H54 (cell line): Measurements from ENCODE around the gene SYT12.

Source experiments
- DNase-seq: peaks from one replicate; pipeline ENCODE4 v3.0.0; 2011; ENCODE audit warnings: low spot score, mixed read lengths; ENCODE audit not compliant: insufficient read length
- FAIRE-seq: peaks from 3 replicates; lab custom pipeline; 2011; peaks lifted over from hg19 to GRCh38; lab: Jason Lieb, UNC
- POLR2A ChIP-seq: IDR thresholded peaks from 2 replicates; pipeline ENCODE4 v1.6.1; 2011; ENCODE audit warnings: low read depth, mild to moderate bottlenecking, low read length

The SYT12 gene

DNA sequence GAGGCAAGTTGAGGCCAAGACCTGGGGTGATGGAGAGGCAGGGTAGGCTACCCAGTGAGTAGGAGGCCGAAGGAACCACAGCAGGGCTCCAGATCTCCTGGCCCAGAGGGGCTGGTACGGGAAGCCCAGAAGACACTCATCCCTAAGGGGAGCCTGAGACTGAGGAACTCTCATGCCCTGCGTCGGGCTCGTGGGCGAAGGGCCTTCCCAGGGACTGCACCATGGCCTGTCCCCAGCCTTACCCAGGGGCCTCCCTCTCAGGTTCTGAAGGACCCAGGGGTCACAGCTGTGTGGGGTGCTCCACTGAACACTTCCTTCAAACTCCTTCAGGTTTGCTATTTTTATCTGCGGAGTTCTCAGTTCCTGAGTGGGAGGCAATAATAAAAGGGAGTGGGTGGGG, 15.8 kb upstream of the SYT12 start:
- FAIRE-seq (no peak), DNase-seq (no peak)
- TF ChIP-seq POLR2A, result no peak

- no peak for TF ChIP-seq POLR2A
- FAIRE-seq, result no peak
- DNase-seq, result no peak
These were observed 12.5 kb upstream of the SYT12 start for GRCh38 chr11:67010296-67010905.

- DNase-seq, result no peak
- no peak for TF ChIP-seq POLR2A
- no peak for FAIRE-seq
These were observed 9.4 kb upstream of the SYT12 start for GRCh38 chr11:67013511-67014045.

DNA sequence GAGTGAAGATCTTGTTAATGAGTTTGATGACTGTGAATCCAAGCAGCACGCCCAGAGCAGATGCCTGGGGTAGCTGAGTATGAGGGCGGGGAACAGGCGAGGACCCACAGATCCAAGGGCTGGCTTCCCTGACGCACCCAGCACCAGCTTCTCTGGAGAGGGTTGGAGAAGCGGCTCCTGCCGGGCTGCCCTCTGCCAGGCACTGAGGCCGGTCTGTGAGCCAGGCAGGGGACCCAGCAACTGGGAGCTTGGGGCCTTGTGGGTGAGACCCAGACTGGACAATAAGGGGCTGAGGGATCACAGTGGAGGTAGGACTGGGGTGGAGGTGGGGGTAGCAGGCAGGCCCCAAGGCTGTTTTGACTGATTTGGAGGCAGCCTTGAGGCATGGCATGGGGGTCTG, 8.6 kb upstream of the SYT12 start:
- no peak for FAIRE-seq
- no peak for TF ChIP-seq POLR2A
- no peak for DNase-seq

DNA sequence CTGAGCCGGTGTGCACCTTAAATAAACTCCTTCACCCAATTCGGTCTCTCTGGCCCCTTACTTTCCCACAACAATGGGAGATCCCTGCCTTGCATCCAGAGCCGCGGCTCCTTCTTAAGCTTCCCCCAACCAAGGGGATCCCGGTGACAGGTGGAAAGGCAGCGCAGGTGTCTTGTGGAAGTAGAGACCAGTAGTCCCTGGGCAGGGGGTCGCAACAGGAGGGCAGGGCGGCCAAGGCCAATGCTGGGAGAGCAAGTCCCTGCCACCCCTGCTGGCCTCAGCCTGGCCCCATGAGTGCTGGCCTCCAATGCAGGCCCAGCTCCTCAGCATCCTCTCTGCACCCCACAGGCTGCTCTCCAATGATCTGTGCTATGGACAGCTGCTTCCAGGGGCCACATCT, 7.9 kb upstream of the SYT12 start:
- FAIRE-seq (no peak), DNase-seq (no peak)
- TF ChIP-seq POLR2A, result no peak

GRCh38 chr11:67016550-67016949, 6.4 kb upstream of the SYT12 start:
- TF ChIP-seq POLR2A, result no peak
- DNase-seq, result no peak
- FAIRE-seq, result no peak

- TF ChIP-seq POLR2A, result no peak
- FAIRE-seq (no peak), DNase-seq (no peak)
These were observed 2.0 kb upstream of the SYT12 start for GRCh38 chr11:67020949-67021348.

DNA sequence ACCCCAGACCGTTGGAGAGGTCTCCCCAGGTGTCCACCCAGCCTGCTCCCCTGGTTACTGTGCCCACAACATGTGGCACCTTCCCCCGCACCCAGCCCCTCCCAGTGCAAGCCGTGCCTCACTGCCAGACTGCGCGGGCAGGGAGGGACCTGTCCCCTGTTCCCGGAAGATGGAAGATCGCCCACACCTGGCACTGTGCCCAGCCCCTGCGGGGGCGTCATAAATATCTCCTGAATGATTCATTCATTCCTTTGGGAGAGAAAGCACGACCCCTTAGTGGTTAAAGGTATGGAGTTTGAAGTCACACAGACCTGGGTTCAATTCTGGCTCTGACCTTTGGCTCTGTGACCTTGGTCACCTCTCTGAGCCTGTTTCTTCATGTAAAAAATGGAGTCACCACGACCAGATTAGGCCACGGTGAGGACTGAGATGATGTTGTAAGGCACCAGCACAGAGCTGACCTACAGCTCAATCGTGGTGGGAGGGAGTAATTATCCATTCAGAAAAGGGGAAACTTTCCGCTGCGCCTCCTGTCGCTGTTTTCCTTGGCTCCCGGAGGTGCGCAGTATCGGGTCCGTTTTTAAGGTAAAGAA, 497 bp upstream of the SYT12 start:
- DNase-seq (no peak), FAIRE-seq (no peak)
- no peak for TF ChIP-seq POLR2A

GRCh38 chr11:67023957-67024353, 1.0 kb downstream of the SYT12 start:
- FAIRE-seq (no peak), DNase-seq (no peak)
- no peak for TF ChIP-seq POLR2A

- TF ChIP-seq POLR2A, result no peak
- FAIRE-seq (no peak), DNase-seq (no peak)
These were observed 1.5 kb downstream of the SYT12 start for GRCh38 chr11:67024410-67024809.

DNA sequence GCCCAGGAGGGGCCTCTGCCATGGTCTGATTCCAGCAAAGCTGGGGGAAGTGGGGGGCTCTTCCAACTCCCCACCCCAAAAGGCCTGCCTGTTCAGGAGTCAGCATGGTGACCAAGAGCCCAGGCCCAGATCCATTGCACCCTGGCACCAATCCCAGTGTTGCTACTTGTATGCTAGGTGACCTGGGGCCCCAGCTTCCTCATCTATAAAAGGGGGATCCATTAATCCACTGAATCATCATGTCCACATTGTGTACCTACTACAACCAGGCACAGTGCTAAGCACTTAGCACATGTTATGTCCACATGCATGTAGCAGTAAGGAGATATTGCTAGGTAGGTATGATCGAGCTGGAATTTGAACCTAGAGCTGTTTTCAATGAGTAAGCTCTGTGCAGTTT, 2.0 kb downstream of the SYT12 start:
- FAIRE-seq, result no peak
- DNase-seq, result no peak

DNA sequence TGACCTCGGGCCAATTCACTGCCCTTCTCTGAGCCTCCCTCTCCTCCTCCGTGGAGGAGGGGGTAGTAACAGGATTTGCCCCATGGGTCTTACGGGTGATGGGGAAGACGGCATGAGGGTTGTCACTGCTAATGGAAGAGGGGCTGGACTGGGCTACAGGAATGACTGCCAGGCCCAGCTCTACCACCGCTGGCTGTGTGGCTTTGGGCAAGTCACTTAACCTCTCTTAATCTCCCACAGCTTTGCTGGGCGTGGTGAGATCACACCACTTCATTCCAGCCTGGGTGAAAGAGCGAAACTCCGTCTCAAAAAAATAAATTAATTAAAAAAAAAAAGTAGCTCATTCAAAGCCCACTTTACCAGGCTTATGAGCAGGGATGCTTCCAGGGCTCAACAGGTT, 2.8 kb downstream of the SYT12 start:
- DNase-seq (no peak), FAIRE-seq (no peak)
- TF ChIP-seq POLR2A, result no peak

More for the DNA sequence above, 2.0 kb downstream of the SYT12 start:
- TF ChIP-seq POLR2A, result no peak

DNA sequence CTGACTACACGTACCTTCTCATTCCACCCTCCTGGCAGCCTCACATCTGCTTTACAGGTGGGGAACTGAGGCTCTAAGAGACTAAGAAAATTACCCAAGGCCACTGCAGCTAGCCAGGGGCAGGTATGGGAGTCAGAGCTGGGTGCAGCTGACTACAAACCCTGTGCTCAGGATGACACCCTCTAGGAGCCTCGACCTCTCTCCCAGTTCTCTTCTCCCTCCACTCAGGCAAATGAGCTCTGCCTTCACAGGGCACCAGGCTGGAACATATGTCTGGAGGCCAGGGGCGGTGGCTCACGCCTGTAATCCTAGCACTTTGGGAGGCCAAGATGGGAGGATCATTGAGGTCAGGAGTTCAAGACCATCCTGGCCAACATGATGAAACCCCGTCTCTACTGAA, 4.0 kb downstream of the SYT12 start:
- FAIRE-seq, result no peak
- no peak for DNase-seq
- no peak for TF ChIP-seq POLR2A

DNA sequence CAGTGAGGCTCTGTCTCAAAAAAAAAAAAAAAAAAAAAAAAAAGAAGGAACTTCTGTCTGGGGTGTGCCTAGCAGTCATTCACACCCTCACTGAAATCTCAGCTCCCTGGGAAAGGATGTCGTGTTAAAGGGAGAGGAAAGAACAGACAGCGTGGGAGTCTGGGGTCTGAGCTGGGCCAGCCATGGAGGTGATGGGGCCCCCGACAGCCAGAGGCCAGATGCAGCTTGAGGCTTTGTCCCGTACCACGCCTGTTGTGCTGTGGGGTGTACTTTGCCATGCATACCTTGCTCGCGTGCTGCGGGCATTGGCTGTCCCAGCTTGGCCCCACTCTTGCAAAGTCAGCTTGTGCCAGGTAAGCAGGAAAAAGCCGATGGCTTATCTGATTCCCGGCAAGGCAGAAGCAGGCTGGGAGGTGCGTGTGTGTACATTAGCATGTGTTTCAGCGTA, 4.6 kb downstream of the SYT12 start:
- DNase-seq, result no peak
- FAIRE-seq, result no peak
- TF ChIP-seq POLR2A, result no peak

DNA sequence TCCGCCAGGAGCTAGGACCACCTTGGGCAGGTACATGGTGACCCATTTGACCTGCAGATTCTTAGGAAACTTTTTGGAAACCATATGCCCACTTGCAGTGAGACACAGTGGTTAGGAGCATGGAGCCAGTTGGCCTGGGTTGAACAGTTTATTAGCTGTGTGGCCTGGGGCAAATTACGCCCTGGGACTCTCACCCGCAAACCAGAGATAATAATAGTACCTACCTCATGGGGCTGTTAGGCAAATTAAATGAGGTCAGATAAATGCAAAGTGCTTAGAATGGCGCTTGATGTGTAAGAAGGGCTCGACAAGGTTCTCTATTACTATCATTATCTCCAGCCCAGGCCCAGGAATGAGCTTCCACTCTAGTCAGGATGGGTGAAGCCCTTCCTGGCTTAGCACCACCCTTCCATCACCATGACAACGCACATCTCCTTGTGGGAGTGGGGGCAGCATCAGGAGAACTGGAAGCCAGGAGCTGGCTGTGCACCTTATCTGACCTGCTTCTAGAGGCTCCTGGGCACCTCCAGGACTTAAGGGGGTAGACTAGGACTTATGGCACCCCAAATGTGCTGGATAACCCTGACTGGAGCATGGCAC, 5.1 kb downstream of the SYT12 start:
- TF ChIP-seq POLR2A, result no peak
- DNase-seq (no peak), FAIRE-seq (no peak)

DNA sequence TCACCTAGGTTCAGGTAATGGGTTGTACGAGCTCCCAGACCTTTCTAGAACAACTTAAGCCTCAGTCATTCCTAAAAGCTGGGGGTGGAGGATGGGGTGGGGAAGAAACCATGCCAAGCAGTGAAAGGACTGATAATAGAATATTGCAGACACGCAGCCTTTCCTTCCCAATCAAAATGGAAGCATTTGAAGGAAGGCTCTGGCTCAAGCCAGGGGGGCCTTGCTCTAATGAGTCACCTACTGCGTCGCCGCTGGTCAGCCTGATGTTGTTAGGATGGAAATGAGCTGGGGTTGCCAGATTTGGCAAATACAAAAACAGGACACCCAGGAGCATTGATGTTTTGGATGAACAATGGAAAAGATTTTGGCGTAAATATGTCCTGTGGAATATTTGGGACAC, 6.2 kb downstream of the SYT12 start:
- FAIRE-seq, result no peak
- no peak for TF ChIP-seq POLR2A

More for the DNA sequence above, 6.2 kb downstream of the SYT12 start:
- DNase-seq, result no peak
